HEK293T (cell line): ENCODE results near the gene CREB5.

Experiments
- BHLHE40 ChIP-seq: fragments of 450-650 bp; IDR thresholded peaks from 2 replicates; pipeline ENCODE4 v1.6.1; 2016; ENCODE audit warnings: mild to moderate bottlenecking, moderate library complexity, borderline replicate concordance
- CTBP1 ChIP-seq: fragments of 450-650 bp; IDR thresholded peaks from 2 replicates; pipeline ENCODE4 v1.6.1; 2016; ENCODE audit warnings: borderline replicate concordance
- ELF4 ChIP-seq: fragments of 450-650 bp; IDR thresholded peaks from 2 replicates; pipeline ENCODE4 v1.6.1; 2017; ENCODE audit warnings: antibody characterized with exemption
- NFRKB ChIP-seq: fragments of 450-650 bp; IDR thresholded peaks from 2 replicates; pipeline ENCODE4 v1.6.1; 2016; ENCODE audit warnings: mild to moderate bottlenecking, moderate library complexity
- TF ChIP-seq, protein P1 (sequence below): fragments of 450-650 bp; IDR thresholded peaks from 2 replicates; pipeline ENCODE4 v1.6.1; 2016

DNA sequence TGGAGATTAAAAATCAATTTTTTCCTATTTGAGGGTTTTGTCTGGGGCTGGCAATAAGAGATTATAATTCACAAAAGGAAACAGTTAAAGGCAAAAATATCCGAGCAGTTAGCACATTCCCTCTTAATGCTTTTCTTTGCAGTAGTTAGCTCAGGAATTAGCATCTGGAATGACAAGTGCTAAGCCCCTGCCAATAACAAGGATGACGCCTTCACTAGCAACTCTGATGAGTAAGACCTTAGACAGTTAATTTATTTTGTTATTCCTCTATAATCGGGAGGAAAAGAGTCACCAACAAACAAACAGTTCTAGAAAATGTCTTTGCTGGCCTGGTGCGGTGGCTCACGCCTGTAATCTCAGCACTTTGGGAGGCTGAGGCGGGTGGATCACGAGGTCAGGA, 394.5 kb downstream of the CREB5 start:
- TF ChIP-seq BHLHE40 (no peak), NFRKB (no peak), CTBP1 (no peak), ELF4 (no peak)
- TF ChIP-seq, protein P1, sequence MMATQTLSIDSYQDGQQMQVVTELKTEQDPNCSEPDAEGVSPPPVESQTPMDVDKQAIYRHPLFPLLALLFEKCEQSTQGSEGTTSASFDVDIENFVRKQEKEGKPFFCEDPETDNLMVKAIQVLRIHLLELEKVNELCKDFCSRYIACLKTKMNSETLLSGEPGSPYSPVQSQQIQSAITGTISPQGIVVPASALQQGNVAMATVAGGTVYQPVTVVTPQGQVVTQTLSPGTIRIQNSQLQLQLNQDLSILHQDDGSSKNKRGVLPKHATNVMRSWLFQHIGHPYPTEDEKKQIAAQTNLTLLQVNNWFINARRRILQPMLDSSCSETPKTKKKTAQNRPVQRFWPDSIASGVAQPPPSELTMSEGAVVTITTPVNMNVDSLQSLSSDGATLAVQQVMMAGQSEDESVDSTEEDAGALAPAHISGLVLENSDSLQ, result no peak
